ENCODE measurements around the gene CIDEA.

GRCh38 chr18:12299862-12300261 is 45.7 kb downstream of the CIDEA start:
- no peak for TF ChIP-seq POLR2AphosphoS5 (IDR thresholded peaks at IDR 0.05)
- TF ChIP-seq EP300 (IDR thresholded peaks at IDR 0.05): no peak
- TF ChIP-seq POLR2A (IDR thresholded peaks at IDR 0.05; ENCODE audit: low read depth): no peak
- no peak for TF ChIP-seq CTCF (IDR thresholded peaks at IDR 0.05)
